Muscle of leg (tissue), 11 donors: Measurements from ENCODE around the gene GYS1. TPM values are rescaled to one million over a fixed set of nuclear protein-coding genes. Genes with fewer than 3 reads are reported as not detected.
"Not testable (repeated sequence)": the region's sequence is repeated elsewhere in the genome, so short reads cannot be mapped to it uniquely, and the experiment has no call there.

Experiments
- DNase-seq: peaks from one replicate; pipeline ENCODE4 v3.0.0; 2013
- H3K27ac ChIP-seq: one replicate; pipeline ENCODE4 v1.5.1; 2013; ENCODE audit warnings: mild to moderate bottlenecking, low read length, control low read depth
- H3K27me3 ChIP-seq: one replicate; pipeline ENCODE4 v1.6.1; 2013; ENCODE audit warnings: low read length; ENCODE audit not compliant: control insufficient read depth, insufficient read depth
- H3K36me3 ChIP-seq: one replicate; pipeline ENCODE4 v1.6.1; 2013; ENCODE audit warnings: low read length; ENCODE audit not compliant: control insufficient read depth, insufficient read depth
- H3K4me1 ChIP-seq: one replicate; pipeline ENCODE4 v1.6.1; 2013; ENCODE audit warnings: low read length; ENCODE audit not compliant: control insufficient read depth, insufficient read depth
- H3K4me3 ChIP-seq: one replicate; pipeline ENCODE4 v1.5.1; 2013; ENCODE audit warnings: low read length, control low read depth
- H3K9me3 ChIP-seq: replicated peaks from 2 replicates; pipeline ENCODE4 v1.6.1; 2013; ENCODE audit warnings: low read depth, low read length; ENCODE audit not compliant: control insufficient read depth
- WGBS: methylation state at CpG from one replicate; pipeline ENCODE4 v1.1.5; 2013; ENCODE audit warnings: missing lambda C conversion rate; ENCODE audit not compliant: insufficient coverage; 5-methylcytosine and 5-hydroxymethylcytosine counted together
- polyA plus RNA-seq, 8 donors: library from polyadenylated mRNA; unstranded; fragments of 120-200 nt; gene quantifications; one replicate each; pipeline versions ENCODE4 v1.2.1 to v1.2.3, GENCODE V29; 2013; ENCODE audit warnings: inconsistent platforms in 1 of 8, low replicate concordance in 1 of 8; ENCODE audit not compliant: insufficient read length in 8 of 8, insufficient read depth in 1 of 8
- total RNA-seq: library from RNA; stranded (reverse); fragments of 120-200 nt; gene quantifications from one replicate; pipeline ENCODE4 v1.2.4, GENCODE V29; 2013

GYS1 gene
- total and polyA plus RNA-seq, 9 donors: 43.8 to 87.3 (median 63.5) TPM

- not testable (repeated sequence) for DNase-seq, H3K27ac ChIP-seq, H3K9me3 ChIP-seq
- peaks cover 21% of the 10 kb centered on the region for H3K4me1 ChIP-seq
- 12% methylated on average over 43 of the region's 50 CpGs for WGBS
- peaks cover 25% of the 10 kb centered on the region for H3K36me3 ChIP-seq
- peak overlapping the region; percentile 33 for H3K4me3 ChIP-seq
- H3K27me3 ChIP-seq: peaks cover 47% of the 10 kb centered on the region
These were observed 25.5 kb upstream of the GYS1 start for GRCh38 chr19:49018388-49019241.

GRCh38 chr19:49017666-49018351 is 24.7 kb upstream of the GYS1 start:
- Histone ChIP-seq H3K27ac (no peak overlapping the region), H3K4me1 (peaks cover 21% of the 10 kb centered on the region), H3K36me3 (peaks cover 25% of the 10 kb centered on the region), H3K27me3 (peaks cover 47% of the 10 kb centered on the region), H3K9me3 (no peaks in the 10 kb centered on the region), H3K4me3 (peak overlapping the region; percentile 40)
- WGBS: 1% methylated on average over 56 of the region's 62 CpGs
- DNase-seq: peak; percentile 49

GRCh38 chr19:49017041-49017665 is 24.0 kb upstream of the GYS1 start, which contains the start of gene LHB:
LHB (minus strand) TSS chr19:49017091; CDS start chr19:49017081, 10 bp downstream.
- 69% methylated on average over 11 of the region's 17 CpGs for WGBS
- DNase-seq: no peak
- H3K4me3 ChIP-seq: peak within 1 kb of the TSS; percentile 40
- H3K9me3 ChIP-seq: no peaks in the 10 kb centered on the region
- peaks cover 47% of the 10 kb centered on the region for H3K27me3 ChIP-seq
- peaks cover 21% of the 10 kb centered on the region for H3K4me1 ChIP-seq
- peaks cover 31% of the 10 kb centered on the region for H3K36me3 ChIP-seq
- H3K27ac ChIP-seq: no peak within 1 kb of the TSS

GRCh38 chr19:49016067-49016839 is 23.1 kb upstream of the GYS1 start:
- H3K27ac ChIP-seq: no peak overlapping the region
- H3K4me3 ChIP-seq: no peak overlapping the region
- peaks cover 40% of the 10 kb centered on the region for H3K36me3 ChIP-seq
- no peaks in the 10 kb centered on the region for H3K9me3 ChIP-seq
- peaks cover 42% of the 10 kb centered on the region for H3K27me3 ChIP-seq
- DNase-seq: no peak
- peaks cover 21% of the 10 kb centered on the region for H3K4me1 ChIP-seq
- WGBS: 89% methylated on average over 16 of the region's 29 CpGs

GRCh38 chr19:49014870-49015255 is 21.8 kb upstream of the GYS1 start:
- 81% methylated on average over 15 of the region's 18 CpGs for WGBS
- H3K27me3 ChIP-seq: peaks cover 28% of the 10 kb centered on the region
- peaks cover 53% of the 10 kb centered on the region for H3K36me3 ChIP-seq
- DNase-seq: no peak
- no peak overlapping the region for H3K4me3 ChIP-seq
- peaks cover 21% of the 10 kb centered on the region for H3K4me1 ChIP-seq
- no peaks in the 10 kb centered on the region for H3K9me3 ChIP-seq
- H3K27ac ChIP-seq: no peak overlapping the region

DNA sequence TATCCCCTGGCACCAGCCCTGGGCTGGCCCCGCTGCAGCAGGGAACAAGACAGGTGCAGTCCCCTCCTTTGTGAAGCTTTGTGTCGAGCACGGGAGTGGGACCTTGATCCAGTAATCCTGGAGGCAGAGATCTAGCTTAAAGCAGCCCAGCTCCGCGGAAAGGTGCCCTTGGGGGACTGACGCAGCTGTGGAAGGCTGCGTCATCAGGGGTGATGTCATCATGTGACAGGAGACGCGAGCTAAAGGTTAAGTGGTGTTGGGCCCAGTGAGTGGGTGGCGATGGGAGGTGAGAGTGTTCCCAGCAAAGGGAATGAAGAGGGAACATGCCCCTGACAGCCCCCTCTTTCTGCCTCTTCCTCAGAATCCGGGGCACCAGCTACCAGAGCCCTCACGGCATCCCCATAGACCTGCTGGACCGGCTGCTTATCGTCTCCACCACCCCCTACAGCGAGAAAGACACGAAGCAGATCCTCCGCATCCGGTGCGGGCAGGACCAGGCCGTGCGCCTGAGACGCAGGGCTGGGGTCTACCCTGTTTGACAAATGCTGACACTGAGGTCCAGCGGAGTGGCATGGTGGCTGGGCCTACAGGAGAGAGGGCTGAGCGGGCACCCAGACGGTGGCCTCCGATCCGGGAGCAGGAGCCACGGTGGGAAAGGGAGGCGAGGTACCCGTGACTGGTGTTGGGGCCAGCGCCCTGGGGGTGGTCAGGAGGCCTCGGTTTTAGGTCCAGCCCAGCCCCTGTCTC is 21.2 kb upstream of the GYS1 start:
- Histone ChIP-seq H3K4me3 (no peak overlapping the region), H3K36me3 (peaks cover 59% of the 10 kb centered on the region), H3K4me1 (peaks cover 18% of the 10 kb centered on the region), H3K9me3 (no peaks in the 10 kb centered on the region), H3K27me3 (peaks cover 23% of the 10 kb centered on the region), H3K27ac (no peak overlapping the region)
- WGBS: 87% methylated on average over 25 of the region's 32 CpGs
- DNase-seq: no peak

- WGBS: 94% methylated on average over 8 of the region's 17 CpGs
- Histone ChIP-seq H3K27me3 (no peaks in the 10 kb centered on the region), H3K4me1 (no peaks in the 10 kb centered on the region)
These were observed 18.1 kb upstream of the GYS1 start for GRCh38 chr19:49011194-49011593.

GRCh38 chr19:49010453-49010852 is 17.3 kb upstream of the GYS1 start:
- 87% methylated on average over 16 of the region's 18 CpGs for WGBS
- Histone ChIP-seq H3K36me3 (peaks cover 72% of the 10 kb centered on the region), H3K27me3 (no peaks in the 10 kb centered on the region), H3K9me3 (no peaks in the 10 kb centered on the region), H3K4me1 (no peaks in the 10 kb centered on the region), H3K4me3 (no peak overlapping the region), H3K27ac (no peak overlapping the region)
- DNase-seq: no peak

More at GRCh38 chr19:49011194-49011593, 18.1 kb upstream of the GYS1 start:
- Histone ChIP-seq H3K4me3 (no peak overlapping the region), H3K9me3 (no peaks in the 10 kb centered on the region), H3K36me3 (peaks cover 73% of the 10 kb centered on the region), H3K27ac (no peak overlapping the region)
- DNase-seq: no peak

DNA sequence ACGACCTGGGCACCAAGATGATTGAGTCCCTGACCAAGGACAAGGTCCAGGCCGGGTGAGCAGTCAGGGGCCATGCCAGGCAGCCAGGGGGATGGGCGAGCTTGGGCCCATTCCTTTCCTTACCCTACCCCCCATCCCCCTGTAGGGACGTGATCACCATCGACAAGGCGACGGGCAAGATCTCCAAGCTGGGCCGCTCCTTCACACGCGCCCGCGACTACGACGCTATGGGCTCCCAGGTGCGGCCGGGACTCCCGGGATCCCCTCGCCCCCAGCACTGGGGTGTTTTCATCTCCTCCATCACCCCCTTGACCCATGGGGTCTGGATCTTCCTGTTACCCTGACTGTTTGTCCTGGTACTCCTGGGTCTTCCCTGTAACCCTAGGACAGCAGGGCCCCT is 16.7 kb upstream of the GYS1 start:
- H3K9me3 ChIP-seq: no peaks in the 10 kb centered on the region
- H3K27ac ChIP-seq: no peak overlapping the region
- H3K4me3 ChIP-seq: no peak overlapping the region
- WGBS: 94% methylated on average over 17 of the region's 18 CpGs
- DNase-seq: no peak
- H3K4me1 ChIP-seq: no peaks in the 10 kb centered on the region
- peaks cover 72% of the 10 kb centered on the region for H3K36me3 ChIP-seq
- no peaks in the 10 kb centered on the region for H3K27me3 ChIP-seq
